ENCODE data around the gene ADAM15. TPM values are rescaled to one million over a fixed set of nuclear protein-coding genes. Genes with fewer than 3 reads are reported as not detected.

Gene ADAM15
- total RNA-seq, 1 experiment from 2014 or later, result 187 TPM

GRCh38 chr1:155005076-155006011 is 45.8 kb upstream of the ADAM15 start:
- Histone ChIP-seq H3K36me3 (ENCODE audit: low read depth) (no peaks in the 10 kb centered on the region), H3K4me2 (peak overlapping the region; percentile 91), H4K20me1 (ENCODE audit: insufficient read depth) (peaks cover 14% of the 10 kb centered on the region), H2AFZ (no peak overlapping the region), H3K27me3 (ENCODE audit: insufficient read depth, low read depth) (no peaks in the 10 kb centered on the region), H3K4me1 (replicated peaks; ENCODE audit: insufficient read depth) (peaks cover 10% of the 10 kb centered on the region), H3K27ac (peak overlapping the region; percentile 60; the same call in 1 of the 2 replicates), H3K79me2 (ENCODE audit: low read depth) (peaks cover 62% of the 10 kb centered on the region), H3K9me3 (ENCODE audit: insufficient read depth, low read depth) (no peaks in the 10 kb centered on the region), H3K9me2 (ENCODE audit: insufficient read depth) (no peaks in the 10 kb centered on the region), H3F3A (ENCODE audit: insufficient read depth, low read depth) (peaks cover 16% of the 10 kb centered on the region), H3K4me3 (peak overlapping the region; percentile 100; the same call in 1 of the 2 replicates)
- ChIA-PET POLR2A (ENCODE audit: unreplicated experiment) (no interaction called here), CTCF (no interaction called here)
- intact Hi-C loops (cut with micrococcal nuclease; ENCODE audit: unreplicated experiment), result no loop called here
- TF ChIP-seq, protein P1, sequence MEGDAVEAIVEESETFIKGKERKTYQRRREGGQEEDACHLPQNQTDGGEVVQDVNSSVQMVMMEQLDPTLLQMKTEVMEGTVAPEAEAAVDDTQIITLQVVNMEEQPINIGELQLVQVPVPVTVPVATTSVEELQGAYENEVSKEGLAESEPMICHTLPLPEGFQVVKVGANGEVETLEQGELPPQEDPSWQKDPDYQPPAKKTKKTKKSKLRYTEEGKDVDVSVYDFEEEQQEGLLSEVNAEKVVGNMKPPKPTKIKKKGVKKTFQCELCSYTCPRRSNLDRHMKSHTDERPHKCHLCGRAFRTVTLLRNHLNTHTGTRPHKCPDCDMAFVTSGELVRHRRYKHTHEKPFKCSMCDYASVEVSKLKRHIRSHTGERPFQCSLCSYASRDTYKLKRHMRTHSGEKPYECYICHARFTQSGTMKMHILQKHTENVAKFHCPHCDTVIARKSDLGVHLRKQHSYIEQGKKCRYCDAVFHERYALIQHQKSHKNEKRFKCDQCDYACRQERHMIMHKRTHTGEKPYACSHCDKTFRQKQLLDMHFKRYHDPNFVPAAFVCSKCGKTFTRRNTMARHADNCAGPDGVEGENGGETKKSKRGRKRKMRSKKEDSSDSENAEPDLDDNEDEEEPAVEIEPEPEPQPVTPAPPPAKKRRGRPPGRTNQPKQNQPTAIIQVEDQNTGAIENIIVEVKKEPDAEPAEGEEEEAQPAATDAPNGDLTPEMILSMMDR (conservative IDR thresholded peaks at IDR 0.05), result no peak
- no peak for TF ChIP-seq EZH2 (IDR thresholded peaks at IDR 0.05; ENCODE audit: low read depth)
- BruUV-seq (replicated peaks), result no TSS peak
- DNase-seq, result no peak

DNA sequence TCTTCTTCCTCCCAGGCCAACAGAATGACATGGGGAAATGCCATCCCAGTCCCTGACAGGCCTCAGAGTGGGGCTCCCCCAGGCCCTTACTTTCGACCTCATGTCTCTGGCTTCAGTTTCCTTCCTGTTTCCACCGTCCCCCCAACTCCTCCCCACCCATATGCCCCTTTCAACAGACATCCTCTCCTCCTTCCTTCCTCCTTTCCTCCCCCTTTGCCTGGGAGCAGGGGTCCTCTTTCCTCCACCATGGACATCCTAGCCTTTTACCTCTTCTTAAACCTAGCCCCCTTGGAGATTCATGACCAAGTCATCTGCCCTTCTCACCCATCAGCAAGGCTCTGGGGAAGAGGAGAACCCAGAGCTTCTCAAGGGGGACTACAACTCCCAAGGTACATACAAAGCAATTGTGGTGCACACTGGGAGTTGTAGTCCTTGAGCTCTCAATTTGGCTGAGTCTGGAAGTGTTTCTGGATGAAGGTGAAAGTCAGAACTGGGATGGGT is 44.5 kb upstream of the ADAM15 start:
- TF ChIP-seq EZH2 (IDR thresholded peaks at IDR 0.05; ENCODE audit: low read depth), result no peak
- TF ChIP-seq, protein P1 (conservative IDR thresholded peaks at IDR 0.05), result no peak
- ChIA-PET CTCF (no interaction called here), POLR2A (ENCODE audit: unreplicated experiment) (no interaction called here)
- Histone ChIP-seq H3K27me3 (ENCODE audit: insufficient read depth, low read depth) (no peaks in the 10 kb centered on the region), H3K4me3 (no peak overlapping the region), H3K9me2 (ENCODE audit: insufficient read depth) (no peaks in the 10 kb centered on the region), H3K36me3 (ENCODE audit: low read depth) (no peaks in the 10 kb centered on the region), H3K27ac (no peak overlapping the region), H4K20me1 (ENCODE audit: insufficient read depth) (peaks cover 22% of the 10 kb centered on the region), H3K4me2 (no peak overlapping the region), H3K4me1 (replicated peaks; ENCODE audit: insufficient read depth) (peaks cover 10% of the 10 kb centered on the region), H2AFZ (no peak overlapping the region), H3K9me3 (ENCODE audit: insufficient read depth, low read depth) (no peaks in the 10 kb centered on the region), H3F3A (ENCODE audit: insufficient read depth, low read depth) (peaks cover 12% of the 10 kb centered on the region), H3K79me2 (ENCODE audit: low read depth) (peaks cover 62% of the 10 kb centered on the region)
- intact Hi-C loops (cut with micrococcal nuclease; ENCODE audit: unreplicated experiment), result no loop called here
- no peak for DNase-seq
- TSS peak; percentile 5 for BruUV-seq (replicated peaks)

- Histone ChIP-seq H2AFZ (no peak overlapping the region), H3K4me3 (no peak overlapping the region), H3K4me2 (no peak overlapping the region), H3K4me1 (replicated peaks; ENCODE audit: insufficient read depth) (peaks cover 10% of the 10 kb centered on the region), H3K27ac (no peak overlapping the region), H3K9me3 (ENCODE audit: insufficient read depth, low read depth) (no peaks in the 10 kb centered on the region), H3K27me3 (ENCODE audit: insufficient read depth, low read depth) (no peaks in the 10 kb centered on the region), H4K20me1 (ENCODE audit: insufficient read depth) (peaks cover 28% of the 10 kb centered on the region), H3K79me2 (ENCODE audit: low read depth) (peaks cover 62% of the 10 kb centered on the region), H3K9me2 (ENCODE audit: insufficient read depth) (no peaks in the 10 kb centered on the region), H3F3A (ENCODE audit: insufficient read depth, low read depth) (peaks cover 18% of the 10 kb centered on the region), H3K36me3 (ENCODE audit: low read depth) (no peaks in the 10 kb centered on the region)
- no peak for DNase-seq
- BruUV-seq (replicated peaks), result no TSS peak
- ChIA-PET CTCF (no interaction called here), POLR2A (ENCODE audit: unreplicated experiment) (no interaction called here)
- intact Hi-C loops (cut with micrococcal nuclease; ENCODE audit: unreplicated experiment), result no loop called here
- no peak for TF ChIP-seq EZH2 (IDR thresholded peaks at IDR 0.05; ENCODE audit: low read depth)
- TF ChIP-seq, protein P1 (conservative IDR thresholded peaks at IDR 0.05), result no peak
Observed at GRCh38 chr1:155007251-155007828, 43.8 kb upstream of the ADAM15 start.

Data from PC-9 (cell line).